ENCODE measurements around the gene SH3BP4. TPM values are rescaled to one million over a fixed set of nuclear protein-coding genes. Genes with fewer than 3 reads are reported as not detected.

The SH3BP4 gene
- total and polyA plus RNA-seq, 2 experiments from 2014 or later = 59.3 to 100 TPM

DNA sequence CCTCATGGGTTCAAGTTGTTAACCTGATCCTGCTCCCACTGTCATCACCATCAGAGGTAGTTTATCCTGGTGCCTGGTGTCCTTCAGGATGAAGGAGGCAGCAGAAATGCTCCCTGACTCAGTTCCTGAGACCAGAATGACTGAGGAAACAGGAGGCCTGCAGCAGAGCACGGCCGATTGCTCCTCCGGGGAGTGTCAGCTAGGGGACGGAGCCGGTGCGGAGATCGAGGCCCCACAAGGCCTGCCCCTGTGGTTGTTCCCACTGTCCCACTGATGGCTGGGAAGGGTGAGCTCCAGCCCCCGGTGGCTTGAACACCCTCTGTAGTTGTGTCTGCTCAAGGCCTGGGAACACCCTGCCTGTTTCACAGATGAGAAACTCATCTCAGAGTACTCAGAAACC lies 45.6 kb downstream of the SH3BP4 start:
- Histone ChIP-seq H3F3A (ENCODE audit: insufficient read depth) (peaks cover 13% of the 10 kb centered on the region), H3K27ac (no peak overlapping the region), H3K4me3 (no peak overlapping the region), H3K4me1 (ENCODE audit: insufficient read depth) (peaks cover 9% of the 10 kb centered on the region), H3K79me2 (ENCODE audit: insufficient read depth) (peaks cover 100% of the 10 kb centered on the region), H3K9me2 (ENCODE audit: insufficient read depth) (no peaks in the 10 kb centered on the region), H2AFZ (no peak overlapping the region), H3K9me3 (ENCODE audit: low read depth) (no peaks in the 10 kb centered on the region), H3K9ac (no peak overlapping the region), H4K20me1 (ENCODE audit: insufficient read depth) (peaks cover 3% of the 10 kb centered on the region; the same call in 1 of the 2 replicates), H3K4me2 (ENCODE audit: unreplicated experiment) (no peak overlapping the region), H3K27me3 (replicated peaks; ENCODE audit: insufficient read depth) (no peaks in the 10 kb centered on the region), H3K36me3 (ENCODE audit: low read depth) (peaks cover 23% of the 10 kb centered on the region; the same call in 1 of the 2 replicates)
- in situ Hi-C loops (cut with MboI) = no loop called here
- no peak for DNase-seq
- TF ChIP-seq EZH2phosphoT487 (IDR thresholded peaks at IDR 0.05; ENCODE audit: insufficient read depth, low read depth) (no peak), EZH2 (IDR thresholded peaks at IDR 0.05; ENCODE audit: insufficient read depth, poor library complexity, severe bottlenecking) (no peak)
- 97 to 99% methylated on average over 8 of the region's 8 CpGs for WGBS, 2 experiments (ENCODE audit: low coverage in 1 of 2, low lambda C conversion rate in 2 of 2, missing lambda C conversion rate in 2 of 2)

DNA sequence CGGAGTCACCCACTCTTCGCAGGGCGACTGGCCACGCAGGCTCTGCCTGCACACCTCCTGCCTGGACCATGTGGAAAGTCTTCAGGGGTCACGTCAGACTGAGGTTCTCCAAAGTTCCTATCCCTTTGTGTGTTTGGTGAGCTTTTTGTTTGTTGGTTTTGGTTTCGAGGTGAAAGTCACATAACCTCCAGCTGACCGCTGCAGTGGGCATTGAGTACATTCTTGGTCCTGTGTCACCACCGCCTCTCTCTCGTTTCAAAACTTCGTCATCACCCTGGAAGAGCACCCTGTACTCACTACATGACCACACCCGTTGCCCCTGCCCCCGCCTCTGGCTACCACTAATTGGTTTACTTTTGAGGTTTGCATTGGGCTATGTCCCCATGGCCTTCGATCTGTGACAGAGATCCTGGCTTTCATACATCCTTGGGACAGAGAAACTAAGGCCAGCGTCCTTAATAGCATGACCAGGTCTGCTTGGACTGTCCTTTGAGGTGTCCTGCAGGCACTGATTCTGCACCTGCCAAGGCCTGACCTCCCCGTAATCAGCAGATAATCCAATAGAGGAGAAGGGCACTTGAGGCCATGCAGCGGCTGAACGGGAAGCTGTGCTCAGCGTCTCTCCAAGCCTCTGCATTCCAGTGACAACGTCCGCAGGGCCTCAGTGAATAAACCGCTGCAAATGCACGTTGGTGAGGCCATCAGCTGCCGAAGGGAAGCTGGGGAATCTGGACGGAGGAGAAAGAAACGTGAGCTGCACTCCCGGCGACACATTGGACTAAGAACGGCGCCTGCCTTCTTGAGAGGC lies 46.8 kb downstream of the SH3BP4 start:
- Histone ChIP-seq H3K9ac (no peak overlapping the region), H3K36me3 (ENCODE audit: low read depth) (peaks cover 29% of the 10 kb centered on the region; the same call in 1 of the 2 replicates), H3K27me3 (replicated peaks; ENCODE audit: insufficient read depth) (no peaks in the 10 kb centered on the region), H3K9me3 (ENCODE audit: low read depth) (no peaks in the 10 kb centered on the region), H3K9me2 (ENCODE audit: insufficient read depth) (no peaks in the 10 kb centered on the region), H3K79me2 (ENCODE audit: insufficient read depth) (peaks cover 100% of the 10 kb centered on the region), H3F3A (ENCODE audit: insufficient read depth) (peaks cover 25% of the 10 kb centered on the region), H3K4me3 (no peak overlapping the region), H3K4me2 (ENCODE audit: unreplicated experiment) (no peak overlapping the region), H3K27ac (no peak overlapping the region), H3K4me1 (ENCODE audit: insufficient read depth) (peaks cover 8% of the 10 kb centered on the region), H4K20me1 (ENCODE audit: insufficient read depth) (peaks cover 6% of the 10 kb centered on the region), H2AFZ (no peak overlapping the region)
- in situ Hi-C loops (cut with MboI) = no loop called here
- TF ChIP-seq EZH2 (IDR thresholded peaks at IDR 0.05; ENCODE audit: insufficient read depth, poor library complexity, severe bottlenecking) (no peak), EZH2phosphoT487 (IDR thresholded peaks at IDR 0.05; ENCODE audit: insufficient read depth, low read depth) (no peak)
- DNase-seq = no peak
- 83 to 85% methylated on average over 29 of the region's 29 CpGs for WGBS, 2 experiments (ENCODE audit: low coverage in 1 of 2, low lambda C conversion rate in 2 of 2, missing lambda C conversion rate in 2 of 2)

DNA sequence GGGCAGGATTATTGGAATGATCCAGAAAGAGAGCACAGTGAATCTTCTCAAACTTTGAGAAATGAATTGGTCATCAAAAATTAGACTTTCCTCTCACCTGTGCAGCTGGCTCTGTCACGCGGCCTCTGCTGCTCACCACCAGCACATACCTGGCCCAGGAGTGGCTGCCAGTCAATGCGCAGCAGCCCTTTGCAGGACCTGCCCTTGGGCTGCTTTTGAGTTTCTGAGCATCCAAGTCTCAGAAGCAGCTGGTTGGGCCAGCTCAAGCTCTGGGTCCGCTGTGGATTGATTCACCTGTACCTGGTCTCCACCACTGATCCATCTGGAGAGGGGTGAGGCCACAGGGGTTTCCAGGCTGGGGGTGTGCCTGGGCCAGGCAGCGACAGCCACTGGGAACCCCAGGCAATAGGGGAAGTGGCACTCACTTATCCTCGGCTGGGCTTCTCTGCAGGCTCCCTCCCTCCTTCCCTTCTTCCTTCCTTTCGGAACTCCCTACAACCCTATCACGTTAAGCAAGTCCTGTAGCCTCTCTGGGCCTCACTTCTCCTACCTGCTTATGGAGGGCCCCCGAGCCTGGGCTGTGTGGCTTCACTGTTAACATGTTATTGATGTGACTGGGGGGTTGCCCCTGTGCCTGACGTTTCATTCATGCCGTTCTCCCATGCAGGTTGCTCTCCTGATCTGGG lies 48.1 kb downstream of the SH3BP4 start:
- Histone ChIP-seq H3K4me2 (ENCODE audit: unreplicated experiment) (no peak overlapping the region), H3K9me2 (ENCODE audit: insufficient read depth) (no peaks in the 10 kb centered on the region), H4K20me1 (ENCODE audit: insufficient read depth) (peaks cover 3% of the 10 kb centered on the region), H3K27ac (no peak overlapping the region), H3K36me3 (ENCODE audit: low read depth) (peaks cover 29% of the 10 kb centered on the region; the same call in 1 of the 2 replicates), H3K9ac (no peak overlapping the region), H2AFZ (no peak overlapping the region), H3F3A (ENCODE audit: insufficient read depth) (peaks cover 25% of the 10 kb centered on the region), H3K4me3 (no peak overlapping the region), H3K27me3 (replicated peaks; ENCODE audit: insufficient read depth) (no peaks in the 10 kb centered on the region), H3K4me1 (ENCODE audit: insufficient read depth) (peaks cover 8% of the 10 kb centered on the region; the same call in 1 of the 2 replicates), H3K9me3 (ENCODE audit: low read depth) (no peaks in the 10 kb centered on the region), H3K79me2 (ENCODE audit: insufficient read depth) (peaks cover 100% of the 10 kb centered on the region)
- TF ChIP-seq EZH2 (IDR thresholded peaks at IDR 0.05; ENCODE audit: insufficient read depth, poor library complexity, severe bottlenecking) (no peak), EZH2phosphoT487 (IDR thresholded peaks at IDR 0.05; ENCODE audit: insufficient read depth, low read depth) (no peak)
- DNase-seq = no peak
- 89 to 92% methylated on average over 9 to 11 of the region's 11 CpGs for WGBS, 2 experiments (ENCODE audit: low coverage in 1 of 2, low lambda C conversion rate in 2 of 2, missing lambda C conversion rate in 2 of 2)
- in situ Hi-C loops (cut with MboI) = no loop called here

DNA sequence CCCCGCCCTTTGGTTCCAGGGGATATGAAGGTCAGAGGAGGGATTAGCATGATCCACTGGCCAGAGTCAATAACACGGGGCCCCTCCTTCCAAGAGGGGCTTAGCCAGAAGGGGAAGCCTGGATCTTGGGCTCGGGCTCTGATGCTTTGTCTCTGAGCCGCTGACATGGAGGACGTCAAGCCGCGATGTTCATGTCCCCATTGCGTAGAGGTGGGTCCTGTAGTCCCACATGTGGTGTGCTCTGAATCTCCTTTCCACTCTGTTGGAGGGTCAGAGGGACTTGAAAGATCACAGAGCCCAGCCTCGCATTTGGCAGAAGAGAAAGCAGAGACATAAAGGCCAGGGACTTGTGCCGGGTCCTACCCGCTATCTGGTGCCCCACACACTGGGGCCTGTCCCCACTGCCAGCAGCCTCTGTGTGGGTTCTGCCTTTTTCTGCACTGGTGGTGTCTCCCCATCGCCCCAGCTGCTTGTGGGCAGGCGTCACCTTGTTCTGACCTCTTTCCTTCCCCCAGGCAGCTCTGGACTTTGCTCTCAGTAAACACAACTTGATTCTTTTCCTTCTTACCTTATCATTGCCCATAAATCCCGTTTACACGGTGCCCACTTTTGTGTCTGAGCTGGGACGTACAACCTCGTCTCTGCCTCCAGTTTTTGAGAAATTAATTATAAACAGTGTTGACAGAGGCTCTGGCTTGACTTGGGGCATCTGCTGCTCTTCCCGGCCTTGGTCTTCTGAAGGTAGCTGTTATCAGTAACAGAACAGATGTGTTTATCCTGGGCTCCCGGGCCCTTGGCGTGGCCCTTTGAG lies 48.8 kb downstream of the SH3BP4 start:
- no peak overlapping the region for H3K4me3 ChIP-seq
- peaks cover 100% of the 10 kb centered on the region for H3K79me2 ChIP-seq (ENCODE audit: insufficient read depth)

More for the DNA sequence above, 48.8 kb downstream of the SH3BP4 start:
- Histone ChIP-seq H2AFZ (no peak overlapping the region), H3K27ac (no peak overlapping the region), H3K4me2 (ENCODE audit: unreplicated experiment) (no peak overlapping the region), H3K4me1 (ENCODE audit: insufficient read depth) (peaks cover 8% of the 10 kb centered on the region; the same call in 1 of the 2 replicates), H3K36me3 (ENCODE audit: low read depth) (peaks cover 29% of the 10 kb centered on the region; the same call in 1 of the 2 replicates), H3K9me2 (ENCODE audit: insufficient read depth) (no peaks in the 10 kb centered on the region), H4K20me1 (ENCODE audit: insufficient read depth) (peaks cover 3% of the 10 kb centered on the region), H3K9me3 (ENCODE audit: low read depth) (no peaks in the 10 kb centered on the region), H3K27me3 (replicated peaks; ENCODE audit: insufficient read depth) (no peaks in the 10 kb centered on the region), H3K9ac (no peak overlapping the region), H3F3A (ENCODE audit: insufficient read depth) (peaks cover 25% of the 10 kb centered on the region)
- no peak for DNase-seq
- 83% methylated on average over 20 of the region's 20 CpGs for WGBS, 2 experiments (ENCODE audit: low coverage in 1 of 2, low lambda C conversion rate in 2 of 2, missing lambda C conversion rate in 2 of 2)
- in situ Hi-C loops (cut with MboI) = no loop called here
- TF ChIP-seq EZH2 (IDR thresholded peaks at IDR 0.05; ENCODE audit: insufficient read depth, poor library complexity, severe bottlenecking) (no peak), EZH2phosphoT487 (IDR thresholded peaks at IDR 0.05; ENCODE audit: insufficient read depth, low read depth) (no peak)

Data from GM23248 (cell line).